Adrenal gland (tissue), 12 donors: ENCODE results near the gene ZNF714. TPM values are rescaled to one million over a fixed set of nuclear protein-coding genes. Genes with fewer than 3 reads are reported as not detected.
A peak's percentile ranks its signal among the peaks of the same experiment; 100 is the strongest.

Experiments
- DNase-seq, 7 donors: peaks; one replicate each; pipeline ENCODE4 v3.0.0-alpha.2; 2019 to 2020
- H3K27ac ChIP-seq, 5 donors: fragments of 200-600 bp; sonication (generic) in 4 of 5; 1 replicate in 3 of 5; 2 replicates in 2 of 5; pipeline versions ENCODE4 v1.5.1 to v1.8.0; 2016 to 2020; ENCODE audit warnings: mild to moderate bottlenecking in 1 of 5
- H3K27me3 ChIP-seq: fragments of 200-600 bp; 2 replicates; pipeline ENCODE4 v1.8.0; 2021
- H3K36me3 ChIP-seq, 2 donors: fragments of 200-600 bp; replicated peaks in 1 of 2; 1 replicate in 1 of 2; 2 replicates in 1 of 2; pipeline versions ENCODE4 v1.5.1 to v1.8.0; 2018 to 2022
- H3K4me1 ChIP-seq, 2 donors: fragments of 200-600 bp; replicated peaks in 1 of 2; 1 replicate in 1 of 2; 2 replicates in 1 of 2; pipeline versions ENCODE4 v1.5.1 to v1.8.0; 2018 to 2021
- H3K4me3 ChIP-seq, 4 donors: fragments of 200-600 bp; sonication (generic) in 3 of 4; one replicate each; pipeline ENCODE4 v1.5.1; 2016 to 2018
- H3K9me3 ChIP-seq, 3 donors: fragments of 200-600 bp; sonication (generic) in 1 of 3; replicated peaks in 1 of 3; 1 replicate in 2 of 3; 2 replicates in 1 of 3; pipeline versions ENCODE4 v1.5.1 to v1.8.0; 2016 to 2021
- POLR2A ChIP-seq, 2 donors: fragments of 450-650 bp; IDR thresholded peaks; one replicate each; pipeline ENCODE4 v1.6.1; 2017; ENCODE audit warnings: antibody characterized with exemption in 2 of 2, mild to moderate bottlenecking in 2 of 2, moderate library complexity in 1 of 2
- WGBS, 4 donors: extraction: QIAGEN DNeasy Blood & Tissue Kit in 2 of 4; methylation state at CpG; one replicate each; pipeline versions ENCODE4 v1.1.5 to v1.1.7; 2013 to 2017; 5-methylcytosine and 5-hydroxymethylcytosine counted together
- intact Hi-C, 2 donors: fragments of 100-400 bp; cut with DNase I; formaldehyde crosslinking; loops; one replicate each; pipeline versions ENCODE4 v1.14.1 to v1.15.0; 2022 to 2023
- polyA plus RNA-seq, 3 donors: library from polyadenylated mRNA; stranded (reverse); fragments of 200-250 nt in 2 of 3; fragments of 350-450 nt in 1 of 3; fragmentation: Illumina TruSeq in 1 of 3; extraction: RNeasy Lipid Tissue Mini Kit (QIAGEN cat#74804) in 1 of 3; gene quantifications; one replicate each; pipeline ENCODE4 v1.2.3, GENCODE V29; 2013 to 2014
- total RNA-seq, 9 donors: library from RNA; depleted of rRNA in 4 of 9; stranded (reverse); fragments of >200 nt in 4 of 9; fragments of 120-200 nt in 1 of 9; fragmentation: NEBNext Ultra II Directional in 1 of 9; extraction: Animal tissue kit (Norgen Biotek cat#: 25700) in 1 of 9; gene quantifications; one replicate each; pipeline versions ENCODE4 v1.1.0 to v1.2.4, GENCODE V29; 2013 to 2023
- TF ChIP-seq, protein P1 (sequence below), 6 experiments: fragments of 450-650 bp in 4 of 6; fragments of 200-600 bp in 2 of 6; sonication (generic) in 1 of 6; IDR thresholded peaks; 1 replicate in 5 of 6; 2 replicates in 1 of 6; pipeline versions ENCODE4 v1.5.1 to v1.8.0; 2016 to 2021; ENCODE audit warnings: antibody characterized with exemption in 6 of 6, mild to moderate bottlenecking in 2 of 6, moderate library complexity in 1 of 6
- donor health status: healthy with polysubstance abuse.
- donor health status: Bipolar disorder and iron deficiency.
- donor health status: DM: yes; HTN: yes; CAD: no.
- donor health status: DM: no; HTN: no; CAD: no.
- donor health status: DM: no; HTN: no; CAD: no.
- donor health status: DM: yes; HTN: yes; CAD: no.

Gene ZNF714
- total and polyA plus RNA-seq, 12 donors, result 2.5 to 34.2 (median 11.6) TPM

DNA sequence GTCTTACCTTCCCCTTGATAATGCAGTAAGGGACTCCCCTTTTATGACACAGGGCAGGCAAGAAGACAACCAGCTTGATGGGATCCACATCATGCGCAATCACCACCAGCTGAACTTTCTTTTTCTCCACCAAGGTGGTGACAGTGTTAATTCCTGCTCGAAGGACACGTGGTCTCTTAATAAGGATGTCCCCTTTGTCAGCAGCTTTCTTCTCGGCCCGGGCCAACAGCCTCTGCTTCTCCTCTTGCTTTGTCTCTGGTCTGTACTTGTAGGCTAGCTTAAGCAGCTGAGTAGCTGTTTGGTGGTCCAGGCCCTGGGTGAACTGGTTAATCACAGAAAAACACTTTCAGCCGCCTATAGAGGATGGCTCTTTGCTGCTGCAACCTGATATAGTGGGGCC, 67.9 kb downstream of the ZNF714 start:
- H3K27ac ChIP-seq, result no peak overlapping the region
- no peak for DNase-seq
- WGBS, 4 donors, result 95 to 98% (median 97%) methylated on average over 5 to 6 of the region's 6 CpGs
- intact Hi-C loops, result loop anchor here in 1 of 2 donors (5.0 kb wide), 1 partner anchor 68 kb away; the partner anchor contains the start of gene ZNF714
- peaks cover 0 to 7% of the 10 kb centered on the region in 2 donors for H3K4me1 ChIP-seq
- no peak for TF ChIP-seq POLR2A (IDR thresholded peaks at IDR 0.05)
- no peaks in the 10 kb centered on the region for H3K27me3 ChIP-seq
- peaks cover 0 to 27% of the 10 kb centered on the region in 2 donors for H3K36me3 ChIP-seq
- no peak overlapping the region for H3K4me3 ChIP-seq
- no peaks in the 10 kb centered on the region for H3K9me3 ChIP-seq

DNA sequence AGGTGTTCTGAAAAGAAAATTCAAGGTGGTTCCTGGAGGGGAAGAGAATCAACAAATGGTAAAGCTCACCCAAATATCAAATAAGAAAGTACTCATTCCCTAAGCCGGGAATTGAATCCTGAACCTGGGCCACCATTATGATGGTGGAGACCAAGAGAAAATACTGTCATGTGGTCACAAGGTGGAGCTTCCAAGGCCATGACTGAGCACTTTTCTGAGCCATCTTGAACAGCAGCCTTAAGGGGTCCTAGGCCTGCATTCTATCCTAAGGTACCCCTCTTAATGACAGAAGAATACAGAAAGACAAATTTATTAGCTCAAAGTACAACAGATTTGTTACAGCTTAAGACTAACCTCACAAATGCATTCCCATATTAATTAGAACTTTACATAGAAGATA, 69.5 kb downstream of the ZNF714 start:
- no peaks in the 10 kb centered on the region for H3K9me3 ChIP-seq
- H3K4me1 ChIP-seq, result peaks cover 0 to 7% of the 10 kb centered on the region in 2 donors
- no peaks in the 10 kb centered on the region for H3K27me3 ChIP-seq
- H3K4me3 ChIP-seq, result no peak overlapping the region
- TF ChIP-seq, protein P1, sequence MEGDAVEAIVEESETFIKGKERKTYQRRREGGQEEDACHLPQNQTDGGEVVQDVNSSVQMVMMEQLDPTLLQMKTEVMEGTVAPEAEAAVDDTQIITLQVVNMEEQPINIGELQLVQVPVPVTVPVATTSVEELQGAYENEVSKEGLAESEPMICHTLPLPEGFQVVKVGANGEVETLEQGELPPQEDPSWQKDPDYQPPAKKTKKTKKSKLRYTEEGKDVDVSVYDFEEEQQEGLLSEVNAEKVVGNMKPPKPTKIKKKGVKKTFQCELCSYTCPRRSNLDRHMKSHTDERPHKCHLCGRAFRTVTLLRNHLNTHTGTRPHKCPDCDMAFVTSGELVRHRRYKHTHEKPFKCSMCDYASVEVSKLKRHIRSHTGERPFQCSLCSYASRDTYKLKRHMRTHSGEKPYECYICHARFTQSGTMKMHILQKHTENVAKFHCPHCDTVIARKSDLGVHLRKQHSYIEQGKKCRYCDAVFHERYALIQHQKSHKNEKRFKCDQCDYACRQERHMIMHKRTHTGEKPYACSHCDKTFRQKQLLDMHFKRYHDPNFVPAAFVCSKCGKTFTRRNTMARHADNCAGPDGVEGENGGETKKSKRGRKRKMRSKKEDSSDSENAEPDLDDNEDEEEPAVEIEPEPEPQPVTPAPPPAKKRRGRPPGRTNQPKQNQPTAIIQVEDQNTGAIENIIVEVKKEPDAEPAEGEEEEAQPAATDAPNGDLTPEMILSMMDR (IDR thresholded peaks at IDR 0.05), result no peak
- no peak for TF ChIP-seq POLR2A (IDR thresholded peaks at IDR 0.05)
- intact Hi-C loops, result no loop called here
- WGBS, 4 donors, result 90 to 100% (median 96%) methylated on average over 1 of the region's 1 CpG
- DNase-seq, result no peak
- H3K36me3 ChIP-seq, result peaks cover 0 to 21% of the 10 kb centered on the region in 2 donors
- H3K27ac ChIP-seq, result no peak overlapping the region

DNA sequence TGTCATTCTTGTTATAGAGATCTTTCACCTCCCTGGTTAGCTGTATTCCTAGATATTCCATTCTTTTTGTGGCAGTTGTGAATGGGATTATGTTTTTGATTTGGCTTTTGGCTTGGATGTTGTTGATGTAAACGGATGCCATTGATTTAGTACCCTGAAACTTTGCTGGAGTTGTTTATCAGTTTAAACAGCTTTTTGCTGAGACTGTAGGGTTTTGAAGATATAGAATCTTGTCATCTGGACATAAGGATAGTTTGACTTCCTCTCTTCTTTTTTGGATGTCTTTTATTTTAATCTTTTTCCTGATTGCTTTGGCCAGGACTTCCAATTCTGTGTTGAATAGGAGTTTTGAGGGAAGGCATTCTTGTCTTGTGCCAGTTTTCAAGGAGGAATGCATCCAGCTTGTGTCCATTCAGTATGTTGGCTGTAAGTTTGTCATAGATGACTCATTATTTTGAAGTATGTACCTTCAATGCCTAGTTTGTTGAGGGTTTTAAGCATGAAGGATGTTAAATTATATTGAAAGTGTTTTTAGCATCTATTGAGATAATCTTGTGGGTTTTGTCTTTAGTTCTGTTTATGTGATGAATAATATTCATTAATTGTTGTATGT, 76.6 kb downstream of the ZNF714 start:
- TF ChIP-seq, protein P1 (IDR thresholded peaks at IDR 0.05), result no peak
- no peak for TF ChIP-seq POLR2A (IDR thresholded peaks at IDR 0.05)
- H3K4me3 ChIP-seq, result no peak overlapping the region
- peak in 1 of 7 donors; percentile 9 for DNase-seq
- 80 to 88% (median 87%) methylated on average over 1 of the region's 1 CpG for WGBS, 4 donors
- H3K27ac ChIP-seq, result no peak overlapping the region
- intact Hi-C loops, result no loop called here
- H3K9me3 ChIP-seq, result no peaks in the 10 kb centered on the region
- H3K4me1 ChIP-seq, result peaks cover 4 to 6% of the 10 kb centered on the region in 2 donors
- H3K36me3 ChIP-seq, result peaks cover 0 to 5% of the 10 kb centered on the region in 2 donors
- H3K27me3 ChIP-seq, result no peaks in the 10 kb centered on the region

DNA sequence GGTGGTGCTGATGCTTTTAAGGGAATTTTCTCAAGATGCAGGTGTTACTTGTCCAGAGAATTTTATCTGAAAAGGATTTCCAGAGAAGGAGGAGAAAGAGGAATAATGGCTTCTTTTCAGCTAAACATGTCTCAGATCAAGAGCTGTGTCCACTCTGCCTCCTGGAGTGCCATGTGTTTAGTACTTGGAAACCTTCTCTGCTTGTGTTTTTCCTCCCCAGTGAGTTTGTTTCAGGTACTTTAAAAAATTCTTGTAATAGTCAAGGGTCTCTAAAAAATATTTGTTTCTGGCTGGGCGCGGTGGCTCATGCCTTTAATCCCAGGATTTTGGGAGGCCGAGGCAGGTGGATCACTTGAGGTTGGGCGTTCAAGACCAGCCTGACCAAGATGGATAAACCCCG, 82.5 kb downstream of the ZNF714 start:
- intact Hi-C loops, result no loop called here
- peaks cover 0 to 31% of the 10 kb centered on the region in 2 donors for H3K36me3 ChIP-seq
- TF ChIP-seq, protein P1 (IDR thresholded peaks at IDR 0.05), result no peak
- no peak for TF ChIP-seq POLR2A (IDR thresholded peaks at IDR 0.05)

DNA sequence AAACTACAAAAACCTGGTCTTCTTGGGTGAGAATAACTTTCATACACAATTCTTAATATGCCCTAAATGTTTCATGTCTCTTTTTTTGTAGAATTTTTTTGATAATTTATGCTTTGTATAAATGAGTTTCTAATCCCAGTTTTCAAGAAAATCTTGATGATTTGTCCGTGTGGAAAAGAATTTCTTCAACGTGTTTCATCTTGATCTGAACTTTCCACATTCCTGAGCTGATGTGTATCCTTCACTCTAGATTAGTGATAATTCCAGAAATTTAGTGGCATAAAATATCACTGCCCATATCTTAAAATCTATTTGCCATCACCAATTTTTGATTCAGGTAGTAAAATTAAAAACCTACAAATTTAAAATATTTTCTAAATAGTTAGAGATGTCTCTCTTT, 84.4 kb downstream of the ZNF714 start:
- H3K36me3 ChIP-seq, result peaks cover 0 to 37% of the 10 kb centered on the region in 2 donors
- H3K9me3 ChIP-seq, result no peaks in the 10 kb centered on the region
- no peaks in the 10 kb centered on the region for H3K4me1 ChIP-seq
- intact Hi-C loops, result no loop called here
- WGBS, 4 donors, result 83 to 92% (median 87%) methylated on average over 2 of the region's 2 CpGs
- no peak for TF ChIP-seq POLR2A (IDR thresholded peaks at IDR 0.05)
- TF ChIP-seq, protein P1 (IDR thresholded peaks at IDR 0.05), result no peak
- no peaks in the 10 kb centered on the region for H3K27me3 ChIP-seq
- H3K27ac ChIP-seq, result no peak overlapping the region
- no peak overlapping the region for H3K4me3 ChIP-seq
- no peak for DNase-seq

More for the DNA sequence above, 82.5 kb downstream of the ZNF714 start:
- no peaks in the 10 kb centered on the region for H3K4me1 ChIP-seq
- no peak overlapping the region for H3K27ac ChIP-seq
- H3K4me3 ChIP-seq, result no peak overlapping the region
- no peaks in the 10 kb centered on the region for H3K9me3 ChIP-seq
- DNase-seq, result no peak
- WGBS, 4 donors, result 93 to 99% (median 98%) methylated on average over 5 of the region's 5 CpGs
- H3K27me3 ChIP-seq, result no peaks in the 10 kb centered on the region
